Fibroblast of lung (primary cell): Measurements from ENCODE around the gene ARFGEF2. TPM values are rescaled to one million over a fixed set of nuclear protein-coding genes. Genes with fewer than 3 reads are reported as not detected.

Experiments
- DNase-seq, 2 donors: peaks; one replicate each; pipeline versions ENCODE4 v3.0.0 to v3.0.0-alpha.2; 2010; ENCODE audit warnings: low read depth in 2 of 2
- H2AFZ ChIP-seq: 2 replicates; pipeline ENCODE4 v1.5.1; 2012; ENCODE audit warnings: low read length, control low read depth, inconsistent platforms
- H3K27ac ChIP-seq: 2 replicates; pipeline ENCODE4 v1.5.1; 2011; ENCODE audit warnings: low read length, control low read depth; ENCODE audit not compliant: insufficient read depth
- H3K27me3 ChIP-seq: 2 replicates; pipeline ENCODE4 v1.5.1; 2011; ENCODE audit warnings: mild to moderate bottlenecking, low read length; ENCODE audit not compliant: control insufficient read depth, insufficient read depth
- H3K36me3 ChIP-seq: 2 replicates; pipeline ENCODE4 v1.5.1; 2011; ENCODE audit warnings: low read length; ENCODE audit not compliant: control insufficient read depth, insufficient read depth
- H3K4me1 ChIP-seq: 2 replicates; pipeline ENCODE4 v1.5.1; 2011; ENCODE audit warnings: low read length; ENCODE audit not compliant: control insufficient read depth, insufficient read depth; ENCODE audit errors: extremely low read depth
- H3K4me2 ChIP-seq: 2 replicates; pipeline ENCODE4 v1.5.1; 2011; ENCODE audit warnings: low read length, control low read depth; ENCODE audit not compliant: insufficient read depth; ENCODE audit errors: extremely low read depth
- H3K4me3 ChIP-seq, 4 experiments: fragments of 200-600 bp in 1 of 4; sonication (generic) in 1 of 4; replicated peaks in 1 of 4; 2 replicates each; pipeline ENCODE4 v1.5.1; 2011 to 2016; ENCODE audit warnings: low read length in 4 of 4, low read depth in 3 of 4, mild to moderate bottlenecking in 3 of 4, control low read depth in 2 of 4, inconsistent platforms in 1 of 4, mixed read lengths in 1 of 4; ENCODE audit not compliant: insufficient read depth in 1 of 4; ENCODE audit errors: control extremely low read depth in 1 of 4
- H3K79me2 ChIP-seq: 2 replicates; pipeline ENCODE4 v1.5.1; 2012; ENCODE audit warnings: mild to moderate bottlenecking, low read length, inconsistent platforms; ENCODE audit not compliant: control insufficient read depth, insufficient read depth
- H3K9ac ChIP-seq: 2 replicates; pipeline ENCODE4 v1.5.1; 2011; ENCODE audit warnings: mild to moderate bottlenecking, low read length, control low read depth; ENCODE audit not compliant: insufficient read depth
- H3K9me3 ChIP-seq: 2 replicates; pipeline ENCODE4 v1.5.1; 2012; ENCODE audit warnings: low read depth, low read length; ENCODE audit not compliant: control insufficient read depth, insufficient read depth
- H4K20me1 ChIP-seq: 2 replicates; pipeline ENCODE4 v1.5.1; 2011; ENCODE audit warnings: low read length; ENCODE audit not compliant: control insufficient read depth, insufficient read depth; ENCODE audit errors: extremely low read depth
- CTCF ChIP-seq, 2 donors: IDR thresholded peaks in 1 of 2; conservative IDR thresholded peaks in 1 of 2; 1 replicate in 1 of 2; 2 replicates in 1 of 2; pipeline ENCODE4 v1.5.1; 2011 to 2012; ENCODE audit warnings: low read length in 2 of 2, control low read depth in 1 of 2, inconsistent platforms in 1 of 2, low read depth in 1 of 2, mild to moderate bottlenecking in 1 of 2
- EZH2 ChIP-seq: IDR thresholded peaks from 2 replicates; pipeline ENCODE4 v1.5.1; 2012; ENCODE audit warnings: low read length, control low read depth, mild to moderate bottlenecking; ENCODE audit errors: missing control alignments
- polyA plus RNA-seq, 2 donors: library from polyadenylated mRNA; depleted of rRNA in 1 of 2; stranded (reverse) in 1 of 2; unstranded in 1 of 2; fragments of >200 nt; gene quantifications; 2 replicates each; pipeline ENCODE4 v1.2.1, GENCODE V29; 2011 to 2012; ENCODE audit warnings: missing spikeins in 1 of 2
- total RNA-seq: library from RNA; depleted of rRNA; stranded (reverse); fragments of >200 nt; gene quantifications from 2 replicates; pipeline ENCODE4 v1.2.1, GENCODE V29; 2014

Gene ARFGEF2
- total and polyA plus RNA-seq, 2 donors (not counting 1 experiment from before 2014, with no cell fraction given): 17.3 to 42.8 TPM

DNA sequence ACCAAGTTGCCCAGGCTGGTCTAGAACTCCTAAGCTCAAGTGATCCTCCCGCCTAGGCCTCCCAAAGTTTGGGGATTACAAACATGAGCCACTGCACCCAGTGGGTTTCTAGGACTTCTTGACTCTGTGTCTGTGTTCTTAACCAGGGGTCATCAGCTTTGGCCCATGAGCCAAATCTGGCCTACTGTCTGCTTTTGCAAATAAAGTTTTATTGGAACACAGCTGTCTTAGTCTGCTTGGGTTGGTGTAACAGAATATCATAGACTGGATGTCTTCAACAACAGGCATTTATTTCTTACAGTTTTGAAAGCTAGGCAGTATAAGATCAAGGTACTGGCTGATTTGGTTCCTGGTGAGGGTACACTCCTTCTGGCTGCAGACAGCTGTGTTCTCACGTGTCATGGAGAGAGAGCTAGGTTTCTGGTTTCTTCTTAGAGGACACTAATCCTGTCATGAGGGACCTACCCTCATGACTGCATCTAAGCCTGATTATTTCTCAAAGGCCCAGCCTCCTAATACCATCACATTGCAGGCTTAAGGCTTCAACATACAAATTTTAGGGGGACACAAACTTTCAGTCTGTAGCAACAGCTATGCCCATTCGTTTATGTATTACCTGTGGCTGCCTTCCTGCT lies 23.3 kb downstream of the ARFGEF2 start:
- Histone ChIP-seq H3K4me2 (no peak overlapping the region), H2AFZ (no peak overlapping the region), H3K4me1 (no peaks in the 10 kb centered on the region), H3K4me3 (no peak overlapping the region), H4K20me1 (no peaks in the 10 kb centered on the region), H3K27me3 (no peaks in the 10 kb centered on the region), H3K9me3 (no peaks in the 10 kb centered on the region), H3K79me2 (peaks cover 7% of the 10 kb centered on the region), H3K27ac (no peak overlapping the region), H3K36me3 (peaks cover 2% of the 10 kb centered on the region), H3K9ac (no peak overlapping the region)
- TF ChIP-seq EZH2: no peak
- no peak for TF ChIP-seq CTCF (conservative IDR thresholded peaks at IDR 0.05 in 1 of 2, IDR thresholded peaks at IDR 0.05 in 1 of 2; ENCODE audit: low read depth in 1 of 2, low read length in 2 of 2)
- no peak for DNase-seq

GRCh38 chr20:48945840-48946514 lies 24.5 kb downstream of the ARFGEF2 start:
- no peaks in the 10 kb centered on the region for H3K79me2 ChIP-seq
- H3K27me3 ChIP-seq: no peaks in the 10 kb centered on the region
- H3K9ac ChIP-seq: no peak overlapping the region
- H4K20me1 ChIP-seq: no peaks in the 10 kb centered on the region
- H2AFZ ChIP-seq: no peak overlapping the region
- TF ChIP-seq CTCF (conservative IDR thresholded peaks at IDR 0.05 in 1 of 2, IDR thresholded peaks at IDR 0.05 in 1 of 2; ENCODE audit: low read depth in 1 of 2, low read length in 2 of 2) (no peak), EZH2 (no peak)
- no peak overlapping the region for H3K4me2 ChIP-seq
- no peaks in the 10 kb centered on the region for H3K9me3 ChIP-seq
- DNase-seq: no peak
- no peak overlapping the region for H3K4me3 ChIP-seq
- H3K27ac ChIP-seq: no peak overlapping the region
- peaks cover 7% of the 10 kb centered on the region for H3K36me3 ChIP-seq
- H3K4me1 ChIP-seq: no peaks in the 10 kb centered on the region

DNA sequence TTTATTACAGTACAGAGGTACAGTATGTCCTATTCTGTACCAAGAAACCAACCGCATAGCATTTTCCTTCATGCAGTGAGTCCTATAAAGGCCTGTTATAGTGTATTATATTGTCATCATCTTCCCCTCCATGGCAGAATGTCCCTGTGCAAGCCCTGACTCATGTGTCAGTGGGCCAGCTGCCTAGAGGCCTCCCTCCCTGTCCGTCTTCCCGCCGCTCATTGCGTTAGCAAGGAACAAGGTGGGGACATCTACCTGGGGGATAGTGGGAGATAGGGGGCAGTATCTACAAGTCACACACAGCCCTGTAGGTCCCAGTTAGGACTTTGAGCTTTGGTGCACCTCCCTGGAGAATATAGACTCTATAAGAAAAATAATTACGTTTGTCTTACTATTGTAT lies 27.1 kb downstream of the ARFGEF2 start:
- Histone ChIP-seq H3K9me3 (no peaks in the 10 kb centered on the region), H3K4me3 (no peak overlapping the region), H3K27ac (no peak overlapping the region), H3K36me3 (peaks cover 11% of the 10 kb centered on the region), H4K20me1 (no peaks in the 10 kb centered on the region), H3K27me3 (no peaks in the 10 kb centered on the region), H3K9ac (no peak overlapping the region), H3K4me2 (no peak overlapping the region), H2AFZ (no peak overlapping the region), H3K4me1 (no peaks in the 10 kb centered on the region), H3K79me2 (no peaks in the 10 kb centered on the region)
- TF ChIP-seq CTCF (conservative IDR thresholded peaks at IDR 0.05 in 1 of 2, IDR thresholded peaks at IDR 0.05 in 1 of 2; ENCODE audit: low read depth in 1 of 2, low read length in 2 of 2) (no peak), EZH2 (no peak)
- DNase-seq: no peak
